ENCODE results near the gene ADTRP. TPM values are rescaled to one million over a fixed set of nuclear protein-coding genes. Genes with fewer than 3 reads are reported as not detected.

Gene ADTRP
- total and polyA plus RNA-seq, 10 of the 15 experiments (the other 5 are each of a cell fraction or from before 2014, with no cell fraction given), result 0.10 to 2.6 (median 2.1) TPM

- peak; percentile 94 for TF ChIP-seq ZNF687 (IDR thresholded peaks at IDR 0.05)
- peak; percentile 53; the same call in 1 of the 2 replicates for TF ChIP-seq POLR2AphosphoS5 (IDR thresholded peaks at IDR 0.05; ENCODE audit: low read length)
- TF ChIP-seq, protein P1, sequence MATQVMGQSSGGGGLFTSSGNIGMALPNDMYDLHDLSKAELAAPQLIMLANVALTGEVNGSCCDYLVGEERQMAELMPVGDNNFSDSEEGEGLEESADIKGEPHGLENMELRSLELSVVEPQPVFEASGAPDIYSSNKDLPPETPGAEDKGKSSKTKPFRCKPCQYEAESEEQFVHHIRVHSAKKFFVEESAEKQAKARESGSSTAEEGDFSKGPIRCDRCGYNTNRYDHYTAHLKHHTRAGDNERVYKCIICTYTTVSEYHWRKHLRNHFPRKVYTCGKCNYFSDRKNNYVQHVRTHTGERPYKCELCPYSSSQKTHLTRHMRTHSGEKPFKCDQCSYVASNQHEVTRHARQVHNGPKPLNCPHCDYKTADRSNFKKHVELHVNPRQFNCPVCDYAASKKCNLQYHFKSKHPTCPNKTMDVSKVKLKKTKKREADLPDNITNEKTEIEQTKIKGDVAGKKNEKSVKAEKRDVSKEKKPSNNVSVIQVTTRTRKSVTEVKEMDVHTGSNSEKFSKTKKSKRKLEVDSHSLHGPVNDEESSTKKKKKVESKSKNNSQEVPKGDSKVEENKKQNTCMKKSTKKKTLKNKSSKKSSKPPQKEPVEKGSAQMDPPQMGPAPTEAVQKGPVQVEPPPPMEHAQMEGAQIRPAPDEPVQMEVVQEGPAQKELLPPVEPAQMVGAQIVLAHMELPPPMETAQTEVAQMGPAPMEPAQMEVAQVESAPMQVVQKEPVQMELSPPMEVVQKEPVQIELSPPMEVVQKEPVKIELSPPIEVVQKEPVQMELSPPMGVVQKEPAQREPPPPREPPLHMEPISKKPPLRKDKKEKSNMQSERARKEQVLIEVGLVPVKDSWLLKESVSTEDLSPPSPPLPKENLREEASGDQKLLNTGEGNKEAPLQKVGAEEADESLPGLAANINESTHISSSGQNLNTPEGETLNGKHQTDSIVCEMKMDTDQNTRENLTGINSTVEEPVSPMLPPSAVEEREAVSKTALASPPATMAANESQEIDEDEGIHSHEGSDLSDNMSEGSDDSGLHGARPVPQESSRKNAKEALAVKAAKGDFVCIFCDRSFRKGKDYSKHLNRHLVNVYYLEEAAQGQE (IDR thresholded peaks at IDR 0.05; ENCODE audit: low read depth, low read length), result no peak
- peak; percentile 28; the same call in 1 of the 2 replicates for TF ChIP-seq JUND (IDR thresholded peaks at IDR 0.05; ENCODE audit: low read depth, low read length)
- peak; percentile 73 for TF ChIP-seq MTA2 (IDR thresholded peaks at IDR 0.05; ENCODE audit: low read depth)
- no peak for TF ChIP-seq ZNF274 (IDR thresholded peaks at IDR 0.05; ENCODE audit: insufficient read depth, insufficient read length)
- TF ChIP-seq PAX5 (IDR thresholded peaks at IDR 0.05; ENCODE audit: borderline replicate concordance, low read depth, low read length), result peak; percentile 88; the same call in 1 of the 2 replicates
- peak; percentile 78; the same call in 1 of the 2 replicates for TF ChIP-seq NBN (IDR thresholded peaks at IDR 0.05)
- peak; percentile 80; the same call in 1 of the 2 replicates for TF ChIP-seq CBX5 (IDR thresholded peaks at IDR 0.05; ENCODE audit: low read depth)
- TF ChIP-seq YBX1 (IDR thresholded peaks at IDR 0.05), result no peak
- TF ChIP-seq MTA3 (IDR thresholded peaks at IDR 0.05; ENCODE audit: borderline replicate concordance, low read length), result peak; percentile 67
- TF ChIP-seq, protein P2, sequence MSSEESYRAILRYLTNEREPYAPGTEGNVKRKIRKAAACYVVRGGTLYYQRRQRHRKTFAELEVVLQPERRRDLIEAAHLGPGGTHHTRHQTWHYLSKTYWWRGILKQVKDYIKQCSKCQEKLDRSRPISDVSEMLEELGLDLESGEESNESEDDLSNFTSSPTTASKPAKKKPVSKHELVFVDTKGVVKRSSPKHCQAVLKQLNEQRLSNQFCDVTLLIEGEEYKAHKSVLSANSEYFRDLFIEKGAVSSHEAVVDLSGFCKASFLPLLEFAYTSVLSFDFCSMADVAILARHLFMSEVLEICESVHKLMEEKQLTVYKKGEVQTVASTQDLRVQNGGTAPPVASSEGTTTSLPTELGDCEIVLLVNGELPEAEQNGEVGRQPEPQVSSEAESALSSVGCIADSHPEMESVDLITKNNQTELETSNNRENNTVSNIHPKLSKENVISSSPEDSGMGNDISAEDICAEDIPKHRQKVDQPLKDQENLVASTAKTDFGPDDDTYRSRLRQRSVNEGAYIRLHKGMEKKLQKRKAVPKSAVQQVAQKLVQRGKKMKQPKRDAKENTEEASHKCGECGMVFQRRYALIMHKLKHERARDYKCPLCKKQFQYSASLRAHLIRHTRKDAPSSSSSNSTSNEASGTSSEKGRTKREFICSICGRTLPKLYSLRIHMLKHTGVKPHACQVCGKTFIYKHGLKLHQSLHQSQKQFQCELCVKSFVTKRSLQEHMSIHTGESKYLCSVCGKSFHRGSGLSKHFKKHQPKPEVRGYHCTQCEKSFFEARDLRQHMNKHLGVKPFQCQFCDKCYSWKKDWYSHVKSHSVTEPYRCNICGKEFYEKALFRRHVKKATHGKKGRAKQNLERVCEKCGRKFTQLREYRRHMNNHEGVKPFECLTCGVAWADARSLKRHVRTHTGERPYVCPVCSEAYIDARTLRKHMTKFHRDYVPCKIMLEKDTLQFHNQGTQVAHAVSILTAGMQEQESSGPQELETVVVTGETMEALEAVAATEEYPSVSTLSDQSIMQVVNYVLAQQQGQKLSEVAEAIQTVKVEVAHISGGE (CRISPR knock-in tag; IDR thresholded peaks at IDR 0.05), result no peak
- no peak for TF ChIP-seq NKRF (conservative IDR thresholded peaks at IDR 0.05)
- 0 out of 2 replicates have a peak, but pooled peaks have one; percentile 18 for TF ChIP-seq CHD2 (IDR thresholded peaks at IDR 0.05; ENCODE audit: borderline replicate concordance, low read depth, low read length)
- TF ChIP-seq SRF (IDR thresholded peaks at IDR 0.05; ENCODE audit: low read depth in 2 of 2, low read length in 2 of 2), result 0 out of 4 replicates have a peak, but pooled peaks of 1 of the 2 experiments have one; percentile 49
Measured at GRCh38 chr6:11711003-11711983, 67.3 kb downstream of the ADTRP start (continued).
